ENCODE measurements around the gene MAPK12.

Gene MAPK12

DNA sequence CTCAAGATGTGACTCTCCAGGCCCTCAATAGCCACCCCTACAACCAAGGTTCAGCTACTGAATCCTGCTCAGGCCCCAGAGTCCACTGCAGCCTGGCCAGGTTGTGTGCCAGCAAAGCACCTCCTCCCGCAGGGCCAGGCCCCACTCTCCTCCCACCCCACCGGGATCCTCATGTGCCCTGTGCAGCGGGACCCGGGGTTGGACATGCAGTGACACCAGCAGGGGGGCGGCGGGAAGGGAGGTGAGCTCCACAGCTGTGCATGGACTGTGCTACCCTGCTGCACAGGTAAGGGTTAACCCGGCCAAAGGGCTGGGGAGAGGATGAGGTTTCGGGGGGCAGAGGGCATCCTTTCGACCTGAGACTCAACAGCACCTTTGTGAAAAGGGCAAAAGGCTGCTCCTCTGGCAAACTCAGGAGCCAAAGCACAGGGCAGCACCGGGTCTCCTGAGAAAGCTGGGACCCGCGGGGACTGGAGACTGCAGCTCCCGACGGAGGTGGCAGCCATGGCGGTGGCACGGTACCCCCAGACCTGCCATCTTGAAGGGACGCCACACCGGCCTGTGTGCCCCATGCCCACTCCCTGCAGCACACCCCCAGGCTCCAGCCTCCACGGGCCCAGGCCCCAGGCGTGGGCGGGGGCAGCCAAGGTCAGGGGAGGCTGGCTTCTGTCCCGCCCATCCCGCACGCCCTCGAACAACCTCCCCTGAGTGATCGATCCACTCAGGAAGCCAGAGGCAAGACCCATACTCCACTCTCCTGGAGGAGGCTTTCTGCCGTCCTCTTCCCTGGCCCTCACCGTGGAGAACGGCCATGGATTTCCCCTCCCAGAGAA, 35.4 kb upstream of the MAPK12 start:
- Histone ChIP-seq H3K79me1 (ENCODE audit: low read depth, low read length) (peaks cover 49% of the 10 kb centered on the region), H3K14ac (ENCODE audit: low read length) (peak overlapping the region; percentile 56), H3K4me2 (ENCODE audit: insufficient read depth, low read length, poor library complexity, severe bottlenecking) (no peak overlapping the region), H3K9ac (ENCODE audit: low read depth, low read length, poor library complexity) (peak overlapping the region; percentile 81), H3K9me3 (replicated peaks in 1 of 2; ENCODE audit: control insufficient read depth in 2 of 2, insufficient read depth in 1 of 2, low read depth in 1 of 2, low read length in 2 of 2) (no peaks in the 10 kb centered on the region), H3K27me3 (ENCODE audit: control insufficient read depth in 3 of 3, insufficient read depth in 3 of 3, low read depth in 1 of 3, low read length in 3 of 3) (peaks cover 0 to 6% (median 0%) of the 10 kb centered on the region in 3 experiments), H3K36me3 (replicated peaks in 1 of 2; ENCODE audit: control insufficient read depth in 2 of 2, insufficient read depth in 2 of 2, low read length in 2 of 2) (peaks cover 4 to 59% of the 10 kb centered on the region in 2 donors), H3K18ac (ENCODE audit: low read length) (peak overlapping the region; percentile 76), H2AK5ac (ENCODE audit: low read depth, low read length) (peak overlapping the region; percentile 79), H3K4ac (ENCODE audit: low read length) (no peak overlapping the region), H3K4me3 (ENCODE audit: low read length in 2 of 2) (no peak overlapping the region), H2AFZ (ENCODE audit: low read length) (no peak overlapping the region), H2BK5ac (ENCODE audit: low read length) (peak overlapping the region; percentile 71), H4K91ac (ENCODE audit: low read depth, low read length, poor library complexity) (no peak overlapping the region), H3K27ac (replicated peaks; ENCODE audit: low read length) (no peak overlapping the region), H3K23ac (ENCODE audit: low read depth, low read length, poor library complexity) (peak overlapping the region; percentile 65), H3K4me1 (ENCODE audit: control insufficient read depth in 2 of 2, insufficient read depth in 1 of 2, low read depth in 1 of 2, low read length in 2 of 2) (peaks cover 15 to 32% of the 10 kb centered on the region in 2 donors), H2BK12ac (ENCODE audit: low read length) (peak overlapping the region; percentile 46), H4K8ac (ENCODE audit: low read depth, low read length) (no peak overlapping the region), H2BK120ac (ENCODE audit: low read depth, low read length) (no peak overlapping the region), H2BK15ac (ENCODE audit: low read length) (no peak overlapping the region)
- WGBS, 2 donors (ENCODE audit: extremely low coverage in 2 of 2, insufficient read length in 2 of 2, insufficient replicate concordance in 1 of 2) = no CpG with 5 or more reads among the region's 29 CpGs
- DNase-seq (ENCODE audit: low spot score) = no peak

DNA sequence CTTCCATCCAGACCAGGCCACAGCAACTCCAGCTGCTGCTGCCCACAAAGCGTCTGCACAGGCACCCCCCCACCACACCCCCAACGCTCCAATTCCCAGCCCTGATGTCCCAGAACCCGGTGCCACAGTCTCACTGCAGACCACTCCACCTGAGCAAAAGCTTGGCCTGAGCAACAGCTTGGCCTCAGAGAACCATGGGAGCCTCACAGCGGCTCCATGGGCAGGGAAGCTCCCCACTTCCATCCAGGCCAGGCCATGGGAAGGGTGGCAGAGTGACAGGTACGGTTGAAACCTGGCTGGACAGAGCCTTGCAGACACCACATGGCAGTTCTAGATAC, 32.8 kb upstream of the MAPK12 start:
- Histone ChIP-seq H2BK15ac (ENCODE audit: low read length) (peak overlapping the region; percentile 82), H3K14ac (ENCODE audit: low read length) (peak overlapping the region; percentile 49), H3K27me3 (ENCODE audit: control insufficient read depth in 3 of 3, insufficient read depth in 3 of 3, low read depth in 1 of 3, low read length in 3 of 3) (no peaks in the 10 kb centered on the region), H4K91ac (ENCODE audit: low read depth, low read length, poor library complexity) (peak overlapping the region; percentile 89), H3K9me3 (replicated peaks in 1 of 2; ENCODE audit: control insufficient read depth in 2 of 2, insufficient read depth in 1 of 2, low read depth in 1 of 2, low read length in 2 of 2) (no peaks in the 10 kb centered on the region), H3K4me1 (ENCODE audit: control insufficient read depth in 2 of 2, insufficient read depth in 1 of 2, low read depth in 1 of 2, low read length in 2 of 2) (peaks cover 15 to 34% of the 10 kb centered on the region in 2 donors), H3K27ac (replicated peaks; ENCODE audit: low read length) (peak overlapping the region; percentile 80), H2AFZ (ENCODE audit: low read length) (no peak overlapping the region), H3K4me3 (ENCODE audit: low read length in 2 of 2) (no peak overlapping the region), H2AK5ac (ENCODE audit: low read depth, low read length) (peak overlapping the region; percentile 99), H3K36me3 (replicated peaks in 1 of 2; ENCODE audit: control insufficient read depth in 2 of 2, insufficient read depth in 2 of 2, low read length in 2 of 2) (peaks cover 16 to 70% of the 10 kb centered on the region in 2 donors), H4K8ac (ENCODE audit: low read depth, low read length) (no peak overlapping the region), H2BK120ac (ENCODE audit: low read depth, low read length) (peak overlapping the region; percentile 99), H3K18ac (ENCODE audit: low read length) (peak overlapping the region; percentile 98), H2BK12ac (ENCODE audit: low read length) (peak overlapping the region; percentile 86), H2BK5ac (ENCODE audit: low read length) (peak overlapping the region; percentile 98), H3K4ac (ENCODE audit: low read length) (peak overlapping the region; percentile 90), H3K23ac (ENCODE audit: low read depth, low read length, poor library complexity) (peak overlapping the region; percentile 37), H3K9ac (ENCODE audit: low read depth, low read length, poor library complexity) (no peak overlapping the region), H3K79me1 (ENCODE audit: low read depth, low read length) (peaks cover 51% of the 10 kb centered on the region), H3K4me2 (ENCODE audit: insufficient read depth, low read length, poor library complexity, severe bottlenecking) (no peak overlapping the region)
- DNase-seq (ENCODE audit: low spot score) = no peak
- no CpG with 5 or more reads among the region's 5 CpGs for WGBS, 2 donors (ENCODE audit: extremely low coverage in 2 of 2, insufficient read length in 2 of 2, insufficient replicate concordance in 1 of 2)

DNA sequence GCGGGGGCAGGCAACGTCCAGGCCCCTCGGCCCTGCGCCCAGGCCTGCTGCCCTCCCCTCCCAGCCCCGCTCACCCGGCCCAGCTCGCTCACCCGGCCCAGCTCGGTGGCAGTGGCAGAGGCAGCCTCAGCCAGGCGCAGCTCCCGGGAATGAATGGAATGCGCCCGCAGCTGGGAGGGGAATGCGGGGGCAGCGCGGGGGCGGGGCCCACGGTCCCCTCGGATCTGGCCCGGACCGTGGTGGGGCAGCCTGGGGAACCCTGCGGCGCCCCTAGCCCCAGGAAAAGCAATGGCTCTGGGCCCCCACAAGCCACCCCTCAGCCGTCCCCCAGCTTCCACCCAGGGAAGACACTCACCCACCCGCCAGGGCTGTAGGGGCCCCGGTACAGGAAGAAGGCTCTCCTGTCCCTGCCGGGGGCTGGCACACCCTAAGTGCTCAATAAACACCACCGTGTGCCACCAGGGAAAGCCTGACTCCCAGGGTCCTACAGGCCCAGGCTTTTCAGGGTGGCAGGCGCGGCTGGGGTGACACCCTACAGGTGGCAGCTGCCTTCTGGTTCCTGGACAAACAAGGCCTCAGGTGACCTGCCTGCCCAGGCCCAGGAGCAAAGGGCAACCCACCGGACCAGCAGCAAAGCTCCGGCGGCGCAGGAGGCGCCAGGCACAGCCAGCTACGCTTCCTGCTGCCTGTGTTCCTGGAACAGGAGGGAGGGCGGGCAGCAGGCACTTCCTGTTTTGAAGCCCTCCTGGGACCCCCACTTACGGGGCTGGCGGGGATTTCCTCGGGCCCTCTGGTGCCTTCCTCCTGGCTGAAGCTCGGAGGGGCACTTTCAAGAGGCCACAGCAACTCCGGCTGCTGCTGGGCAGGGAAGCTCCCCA, 32.2 kb upstream of the MAPK12 start:
- H3K23ac ChIP-seq (ENCODE audit: low read depth, low read length, poor library complexity) = peak overlapping the region; percentile 87
- peaks cover 15 to 31% of the 10 kb centered on the region in 2 donors for H3K4me1 ChIP-seq (ENCODE audit: control insufficient read depth in 2 of 2, insufficient read depth in 1 of 2, low read depth in 1 of 2, low read length in 2 of 2)
- H3K4me2 ChIP-seq (ENCODE audit: insufficient read depth, low read length, poor library complexity, severe bottlenecking) = peak overlapping the region; percentile 49
- H2AK5ac ChIP-seq (ENCODE audit: low read depth, low read length) = peak overlapping the region; percentile 99
- H2BK5ac ChIP-seq (ENCODE audit: low read length) = peak overlapping the region; percentile 98
- no peak overlapping the region for H4K91ac ChIP-seq (ENCODE audit: low read depth, low read length, poor library complexity)
- peaks cover 52% of the 10 kb centered on the region for H3K79me1 ChIP-seq (ENCODE audit: low read depth, low read length)
- H2AFZ ChIP-seq (ENCODE audit: low read length) = no peak overlapping the region
- peak overlapping the region; percentile 90 for H3K9ac ChIP-seq (ENCODE audit: low read depth, low read length, poor library complexity)
- peak overlapping the region; percentile 99 for H2BK120ac ChIP-seq (ENCODE audit: low read depth, low read length)
- H2BK12ac ChIP-seq (ENCODE audit: low read length) = peak overlapping the region; percentile 86
- no peak overlapping the region for H3K14ac ChIP-seq (ENCODE audit: low read length)
- no peak overlapping the region for H4K8ac ChIP-seq (ENCODE audit: low read depth, low read length)
- no peaks in the 10 kb centered on the region for H3K9me3 ChIP-seq (replicated peaks in 1 of 2; ENCODE audit: control insufficient read depth in 2 of 2, insufficient read depth in 1 of 2, low read depth in 1 of 2, low read length in 2 of 2)
- WGBS, 2 donors (ENCODE audit: extremely low coverage in 2 of 2, insufficient read length in 2 of 2, insufficient replicate concordance in 1 of 2) = no CpG with 5 or more reads among the region's 42 CpGs
- peak overlapping the region in 1 of 2 donors; percentile 47 for H3K4me3 ChIP-seq (ENCODE audit: low read length in 2 of 2)
- peak overlapping the region; percentile 80 for H3K27ac ChIP-seq (replicated peaks; ENCODE audit: low read length)
- H3K18ac ChIP-seq (ENCODE audit: low read length) = peak overlapping the region; percentile 98
- peak overlapping the region; percentile 87 for H2BK15ac ChIP-seq (ENCODE audit: low read length)
- H3K4ac ChIP-seq (ENCODE audit: low read length) = peak overlapping the region; percentile 90
- peak; percentile 84 for DNase-seq (ENCODE audit: low spot score)
- peaks cover 22 to 73% of the 10 kb centered on the region in 2 donors for H3K36me3 ChIP-seq (replicated peaks in 1 of 2; ENCODE audit: control insufficient read depth in 2 of 2, insufficient read depth in 2 of 2, low read length in 2 of 2)
- H3K27me3 ChIP-seq (ENCODE audit: control insufficient read depth in 3 of 3, insufficient read depth in 3 of 3, low read depth in 1 of 3, low read length in 3 of 3) = no peaks in the 10 kb centered on the region

Data from neuronal stem cell (in vitro differentiated cells).